T-helper 1 cell treated with Interleukin-12 subunit alpha and Interleukin-12 subunit beta and Interleukin-4 antibody, amounts not matched to agents 30 μg/mL and 1 μg/mL, for 36 hours (primary cell): ENCODE results near the gene IFNA5.

Source experiments
- H3K27ac Mint-ChIP-seq: one replicate; pipeline ENCODE4 v1.8.0; 2021; ENCODE audit warnings: mild to moderate bottlenecking, mixed read lengths
- H3K27me3 Mint-ChIP-seq: one replicate; pipeline ENCODE4 v1.8.0; 2021; ENCODE audit warnings: low read depth, mixed read lengths
- H3K36me3 Mint-ChIP-seq: one replicate; pipeline ENCODE4 v1.8.0; 2021; ENCODE audit warnings: low read depth, mixed read lengths
- H3K4me1 Mint-ChIP-seq: one replicate; pipeline ENCODE4 v1.8.0; 2021; ENCODE audit warnings: low read depth, mixed read lengths
- H3K4me3 Mint-ChIP-seq: one replicate; pipeline ENCODE4 v1.8.0; 2021; ENCODE audit warnings: mild to moderate bottlenecking, moderate library complexity, mixed read lengths
- H3K9me3 Mint-ChIP-seq: one replicate; pipeline ENCODE4 v1.8.0; 2021; ENCODE audit warnings: mixed read lengths

Gene IFNA5

GRCh38 chr9:21305213-21305612 lies at the start of gene IFNA5:
IFNA5 (minus strand) TSS chr9:21305313; CDS start chr9:21305256, 57 bp downstream.
- H3K4me1 Mint-ChIP-seq = no peaks in the 10 kb centered on the region
- H3K9me3 Mint-ChIP-seq = no peaks in the 10 kb centered on the region
- no peak within 1 kb of the TSS for H3K27ac Mint-ChIP-seq
- no peaks in the 10 kb centered on the region for H3K36me3 Mint-ChIP-seq
- no peak within 1 kb of the TSS for H3K4me3 Mint-ChIP-seq
- peaks cover 58% of the 10 kb centered on the region for H3K27me3 Mint-ChIP-seq

GRCh38 chr9:21350787-21351186 lies 45.7 kb upstream of the IFNA5 start, which contains the start of gene IFNA6:
IFNA6 (minus strand) TSS chr9:21350887; CDS start chr9:21350887, 0 bp downstream.
- no peak within 1 kb of the TSS for H3K27ac Mint-ChIP-seq
- H3K9me3 Mint-ChIP-seq = peaks cover 6% of the 10 kb centered on the region
- no peaks in the 10 kb centered on the region for H3K4me1 Mint-ChIP-seq
- H3K36me3 Mint-ChIP-seq = no peaks in the 10 kb centered on the region
- H3K27me3 Mint-ChIP-seq = peaks cover 69% of the 10 kb centered on the region
- no peak within 1 kb of the TSS for H3K4me3 Mint-ChIP-seq

GRCh38 chr9:21348430-21348970 lies 43.4 kb upstream of the IFNA5 start:
- Mint-ChIP-seq H3K27ac (no peak overlapping the region), H3K27me3 (peaks cover 60% of the 10 kb centered on the region), H3K4me3 (no peak overlapping the region), H3K36me3 (peaks cover 2% of the 10 kb centered on the region), H3K9me3 (peaks cover 7% of the 10 kb centered on the region), H3K4me1 (no peaks in the 10 kb centered on the region)

GRCh38 chr9:21340735-21341134 lies 35.6 kb upstream of the IFNA5 start:
- H3K4me3 Mint-ChIP-seq = no peak overlapping the region
- peaks cover 5% of the 10 kb centered on the region for H3K4me1 Mint-ChIP-seq
- peaks cover 9% of the 10 kb centered on the region for H3K9me3 Mint-ChIP-seq
- peaks cover 2% of the 10 kb centered on the region for H3K36me3 Mint-ChIP-seq
- H3K27me3 Mint-ChIP-seq = peaks cover 49% of the 10 kb centered on the region
- no peak overlapping the region for H3K27ac Mint-ChIP-seq

- peaks cover 18% of the 10 kb centered on the region for H3K27me3 Mint-ChIP-seq
- peaks cover 22% of the 10 kb centered on the region for H3K36me3 Mint-ChIP-seq
- peak overlapping the region; percentile 75 for H3K4me3 Mint-ChIP-seq
- H3K9me3 Mint-ChIP-seq = no peaks in the 10 kb centered on the region
- H3K27ac Mint-ChIP-seq = peak overlapping the region; percentile 64
- peaks cover 30% of the 10 kb centered on the region for H3K4me1 Mint-ChIP-seq
Observed at GRCh38 chr9:21336457-21336856, 31.3 kb upstream of the IFNA5 start.

GRCh38 chr9:21334701-21335632 lies 29.9 kb upstream of the IFNA5 start, which contains the start of gene KLHL9:
KLHL9 (minus strand) TSS chr9:21335404; CDS start chr9:21334859, 545 bp downstream.
- Mint-ChIP-seq H3K4me1 (peaks cover 40% of the 10 kb centered on the region), H3K4me3 (peak within 1 kb of the TSS; percentile 88), H3K36me3 (peaks cover 28% of the 10 kb centered on the region)

GRCh38 chr9:21333226-21333625 lies 28.1 kb upstream of the IFNA5 start:
- Mint-ChIP-seq H3K27ac (no peak overlapping the region), H3K4me3 (peak overlapping the region; percentile 88), H3K9me3 (no peaks in the 10 kb centered on the region), H3K36me3 (peaks cover 28% of the 10 kb centered on the region), H3K4me1 (peaks cover 44% of the 10 kb centered on the region), H3K27me3 (peaks cover 4% of the 10 kb centered on the region)

More at GRCh38 chr9:21334701-21335632, 29.9 kb upstream of the IFNA5 start, which contains the start of gene KLHL9:
- Mint-ChIP-seq H3K9me3 (no peaks in the 10 kb centered on the region), H3K27me3 (peaks cover 16% of the 10 kb centered on the region), H3K27ac (peak within 1 kb of the TSS; percentile 81)

- H3K4me3 Mint-ChIP-seq = no peak overlapping the region
- H3K9me3 Mint-ChIP-seq = no peaks in the 10 kb centered on the region
- H3K36me3 Mint-ChIP-seq = peaks cover 28% of the 10 kb centered on the region
- H3K4me1 Mint-ChIP-seq = peaks cover 44% of the 10 kb centered on the region
- H3K27ac Mint-ChIP-seq = no peak overlapping the region
- H3K27me3 Mint-ChIP-seq = no peaks in the 10 kb centered on the region
Observed at GRCh38 chr9:21331676-21332402, 26.7 kb upstream of the IFNA5 start.

GRCh38 chr9:21326526-21327139 lies 21.5 kb upstream of the IFNA5 start:
- H3K4me1 Mint-ChIP-seq = peaks cover 24% of the 10 kb centered on the region
- no peaks in the 10 kb centered on the region for H3K27me3 Mint-ChIP-seq

GRCh38 chr9:21324047-21324446 lies 18.9 kb upstream of the IFNA5 start:
- H3K9me3 Mint-ChIP-seq = no peaks in the 10 kb centered on the region
- no peaks in the 10 kb centered on the region for H3K27me3 Mint-ChIP-seq
- H3K4me1 Mint-ChIP-seq = peaks cover 10% of the 10 kb centered on the region
- H3K36me3 Mint-ChIP-seq = peaks cover 29% of the 10 kb centered on the region
- no peak overlapping the region for H3K4me3 Mint-ChIP-seq
- H3K27ac Mint-ChIP-seq = no peak overlapping the region

More at GRCh38 chr9:21326526-21327139, 21.5 kb upstream of the IFNA5 start:
- H3K36me3 Mint-ChIP-seq = peaks cover 36% of the 10 kb centered on the region
- no peaks in the 10 kb centered on the region for H3K9me3 Mint-ChIP-seq
- H3K27ac Mint-ChIP-seq = no peak overlapping the region
- no peak overlapping the region for H3K4me3 Mint-ChIP-seq

- Mint-ChIP-seq H3K27ac (no peak overlapping the region), H3K4me1 (peaks cover 12% of the 10 kb centered on the region), H3K36me3 (peaks cover 29% of the 10 kb centered on the region), H3K9me3 (no peaks in the 10 kb centered on the region), H3K4me3 (no peak overlapping the region), H3K27me3 (no peaks in the 10 kb centered on the region)
Observed at GRCh38 chr9:21322911-21323461, 17.9 kb upstream of the IFNA5 start.

GRCh38 chr9:21320465-21320864 lies 15.4 kb upstream of the IFNA5 start:
- Mint-ChIP-seq H3K9me3 (no peaks in the 10 kb centered on the region), H3K27ac (no peak overlapping the region), H3K27me3 (peaks cover 18% of the 10 kb centered on the region), H3K4me3 (no peak overlapping the region), H3K4me1 (peaks cover 4% of the 10 kb centered on the region), H3K36me3 (peaks cover 22% of the 10 kb centered on the region)

- Mint-ChIP-seq H3K27ac (no peak overlapping the region), H3K4me3 (no peak overlapping the region), H3K4me1 (peaks cover 4% of the 10 kb centered on the region), H3K9me3 (no peaks in the 10 kb centered on the region), H3K27me3 (peaks cover 32% of the 10 kb centered on the region), H3K36me3 (peaks cover 9% of the 10 kb centered on the region)
Observed at GRCh38 chr9:21317956-21318923, 13.1 kb upstream of the IFNA5 start.
